Duodenal mucosa (tissue), 2 donors: ENCODE results near the gene PGF.
A peak's percentile ranks its signal among the peaks of the same experiment; 100 is the strongest.

ENCODE experiments used
- H3K27ac ChIP-seq: one replicate; pipeline ENCODE4 v1.7.0; 2013; ENCODE audit warnings: low read depth, low read length
- H3K27me3 ChIP-seq, 2 donors: one replicate each; pipeline ENCODE4 v1.7.0; 2013; ENCODE audit warnings: low read length in 2 of 2, control low read depth in 1 of 2; ENCODE audit not compliant: insufficient read depth in 2 of 2, control insufficient read depth in 1 of 2
- H3K36me3 ChIP-seq, 2 donors: one replicate each; pipeline ENCODE4 v1.7.0; 2013; ENCODE audit warnings: low read length in 2 of 2, control low read depth in 1 of 2; ENCODE audit not compliant: insufficient read depth in 2 of 2, control insufficient read depth in 1 of 2
- H3K4me1 ChIP-seq, 2 donors: one replicate each; pipeline ENCODE4 v1.7.0; 2013; ENCODE audit warnings: low read length in 2 of 2, control low read depth in 1 of 2; ENCODE audit not compliant: insufficient read depth in 2 of 2, control insufficient read depth in 1 of 2
- H3K4me3 ChIP-seq, 2 donors: one replicate each; pipeline ENCODE4 v1.7.0; 2013; ENCODE audit warnings: low read length in 2 of 2, low read depth in 1 of 2
- H3K9ac ChIP-seq, 2 donors: one replicate each; pipeline ENCODE4 v1.7.0; 2013; ENCODE audit warnings: low read length in 2 of 2, low read depth in 1 of 2
- H3K9me3 ChIP-seq, 2 donors: one replicate each; pipeline ENCODE4 v1.7.0; 2013; ENCODE audit warnings: low read length in 2 of 2, control low read depth in 1 of 2; ENCODE audit not compliant: control insufficient read depth in 1 of 2

PGF gene

DNA sequence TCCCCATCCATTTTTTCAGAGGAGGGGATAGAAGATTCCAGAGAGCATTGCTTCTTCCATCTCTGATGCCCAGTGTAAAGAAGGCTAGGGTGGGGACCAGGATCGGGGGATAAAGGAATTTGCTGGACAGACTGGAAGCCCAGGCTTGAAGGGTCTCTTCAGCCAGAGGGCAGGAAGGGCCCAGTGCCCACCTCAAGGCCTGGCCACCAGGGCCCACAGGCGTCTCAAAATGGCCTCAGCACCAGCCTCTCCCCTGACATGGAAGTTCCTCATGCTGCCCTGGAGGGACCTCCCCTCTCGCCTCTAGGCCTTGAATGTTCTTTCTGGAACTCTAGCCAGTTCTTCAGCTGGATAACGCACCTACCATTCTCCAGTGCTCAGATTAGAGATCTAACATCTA, 35.1 kb downstream of the PGF start:
- Histone ChIP-seq H3K9me3 (no peaks in the 10 kb centered on the region), H3K27me3 (no peaks in the 10 kb centered on the region), H3K36me3 (no peaks in the 10 kb centered on the region), H3K9ac (no peak overlapping the region), H3K4me1 (peaks cover 7 to 9% of the 10 kb centered on the region in 2 donors), H3K27ac (no peak overlapping the region), H3K4me3 (no peak overlapping the region)

GRCh38 chr14:74919421-74920165, 35.8 kb downstream of the PGF start:
- H3K9me3 ChIP-seq: no peaks in the 10 kb centered on the region
- peaks cover 7 to 9% of the 10 kb centered on the region in 2 donors for H3K4me1 ChIP-seq
- no peaks in the 10 kb centered on the region for H3K36me3 ChIP-seq
- H3K9ac ChIP-seq: no peak overlapping the region
- no peaks in the 10 kb centered on the region for H3K27me3 ChIP-seq
- no peak overlapping the region for H3K4me3 ChIP-seq
- H3K27ac ChIP-seq: no peak overlapping the region

DNA sequence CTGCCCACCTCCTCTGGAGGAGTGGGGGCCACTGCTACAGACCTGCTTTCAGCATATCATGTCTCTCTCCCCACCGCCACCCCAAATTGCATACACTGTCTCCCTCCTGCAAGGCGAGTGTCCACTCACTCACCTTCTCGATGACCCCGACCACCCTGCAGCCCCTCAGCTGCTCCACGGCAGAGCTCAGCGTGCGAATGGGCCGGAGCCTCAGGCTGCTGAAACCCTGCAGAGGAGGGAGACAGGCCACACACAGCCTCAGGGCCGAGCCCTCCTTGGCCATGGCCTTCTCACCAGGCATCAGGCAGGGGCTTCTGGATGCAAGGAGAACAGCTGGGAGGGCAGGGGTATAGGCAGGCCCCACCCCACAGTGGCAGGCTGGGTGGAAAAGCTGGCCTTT, 37.0 kb downstream of the PGF start:
- Histone ChIP-seq H3K27me3 (no peaks in the 10 kb centered on the region), H3K9ac (no peak overlapping the region), H3K9me3 (no peaks in the 10 kb centered on the region), H3K36me3 (no peaks in the 10 kb centered on the region), H3K27ac (no peak overlapping the region), H3K4me3 (no peak overlapping the region), H3K4me1 (peaks cover 7% of the 10 kb centered on the region in 2 donors)

DNA sequence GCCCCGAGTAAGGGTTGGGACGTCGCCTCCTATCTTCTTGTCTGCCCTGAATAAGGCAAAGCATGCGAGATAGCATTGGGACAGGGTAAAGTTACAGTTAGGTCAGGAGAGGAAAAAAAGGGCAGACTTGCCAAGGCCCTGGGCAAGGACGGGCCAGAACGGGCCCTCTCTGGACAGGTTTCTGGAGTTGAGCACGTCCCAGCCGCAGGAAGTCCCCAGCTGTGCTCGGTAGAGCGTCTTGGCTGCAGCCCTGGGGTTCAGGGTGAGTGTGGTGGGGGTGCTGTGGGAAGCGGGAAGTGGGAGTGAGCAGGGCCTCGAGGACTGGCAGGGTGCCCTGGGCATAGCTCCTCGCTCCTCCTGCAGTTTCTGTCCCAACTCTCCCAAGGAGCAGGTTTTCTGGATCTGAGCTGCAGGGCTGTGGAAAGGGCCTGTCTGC, 37.7 kb downstream of the PGF start:
- Histone ChIP-seq H3K9me3 (no peaks in the 10 kb centered on the region), H3K27me3 (no peaks in the 10 kb centered on the region), H3K27ac (no peak overlapping the region), H3K4me3 (no peak overlapping the region), H3K9ac (no peak overlapping the region), H3K4me1 (peaks cover 5 to 6% of the 10 kb centered on the region in 2 donors), H3K36me3 (no peaks in the 10 kb centered on the region)

GRCh38 chr14:74917178-74917543, 38.2 kb downstream of the PGF start:
- no peaks in the 10 kb centered on the region for H3K36me3 ChIP-seq
- H3K4me3 ChIP-seq: no peak overlapping the region
- H3K9me3 ChIP-seq: no peaks in the 10 kb centered on the region
- no peak overlapping the region for H3K9ac ChIP-seq
- no peaks in the 10 kb centered on the region for H3K27me3 ChIP-seq
- peaks cover 1 to 2% of the 10 kb centered on the region in 2 donors for H3K4me1 ChIP-seq
- H3K27ac ChIP-seq: no peak overlapping the region

DNA sequence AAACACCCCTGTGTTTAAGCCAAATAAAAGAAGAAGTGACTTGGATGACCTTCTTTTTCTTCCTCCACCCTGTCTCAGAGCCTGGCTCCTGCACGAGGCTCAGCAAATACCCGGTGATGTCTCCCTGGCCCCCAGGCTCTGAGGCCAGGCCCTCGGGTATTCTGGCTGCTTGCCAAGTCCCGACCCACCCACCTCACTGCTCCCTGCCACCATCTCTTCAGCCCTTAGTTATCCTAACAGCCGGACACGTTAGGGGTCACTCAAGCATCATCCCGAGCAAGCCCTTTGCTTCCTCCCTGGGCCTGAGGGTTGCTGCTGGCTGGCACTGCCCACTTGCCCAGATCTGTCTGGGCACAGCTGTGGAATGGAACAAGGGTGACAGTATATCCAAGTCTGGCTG, 39.6 kb downstream of the PGF start:
- peaks cover 12% of the 10 kb centered on the region in 2 donors for H3K4me1 ChIP-seq
- no peaks in the 10 kb centered on the region for H3K9me3 ChIP-seq
- no peaks in the 10 kb centered on the region for H3K36me3 ChIP-seq
- H3K27ac ChIP-seq: no peak overlapping the region
- H3K27me3 ChIP-seq: no peaks in the 10 kb centered on the region
- H3K4me3 ChIP-seq: no peak overlapping the region
- no peak overlapping the region for H3K9ac ChIP-seq

- Histone ChIP-seq H3K9ac (no peak overlapping the region), H3K4me1 (peaks cover 12% of the 10 kb centered on the region in 2 donors), H3K27ac (no peak overlapping the region), H3K4me3 (no peak overlapping the region), H3K36me3 (no peaks in the 10 kb centered on the region), H3K27me3 (no peaks in the 10 kb centered on the region), H3K9me3 (no peaks in the 10 kb centered on the region)
Measured at GRCh38 chr14:74915426-74915825, 40.0 kb downstream of the PGF start.

- Histone ChIP-seq H3K9me3 (no peaks in the 10 kb centered on the region), H3K4me1 (peaks cover 12% of the 10 kb centered on the region in 2 donors), H3K27ac (no peak overlapping the region), H3K36me3 (no peaks in the 10 kb centered on the region), H3K9ac (peak overlapping the region in 1 of 2 donors; percentile 17), H3K4me3 (no peak overlapping the region), H3K27me3 (no peaks in the 10 kb centered on the region)
Measured at GRCh38 chr14:74913986-74914573, 41.3 kb downstream of the PGF start.

GRCh38 chr14:74913393-74913910, 41.9 kb downstream of the PGF start:
- no peak overlapping the region for H3K4me3 ChIP-seq
- H3K36me3 ChIP-seq: no peaks in the 10 kb centered on the region
- no peaks in the 10 kb centered on the region for H3K9me3 ChIP-seq
- H3K4me1 ChIP-seq: peaks cover 12% of the 10 kb centered on the region in 2 donors
- no peak overlapping the region for H3K27ac ChIP-seq
- H3K27me3 ChIP-seq: no peaks in the 10 kb centered on the region
- peak overlapping the region in 1 of 2 donors; percentile 17 for H3K9ac ChIP-seq

- Histone ChIP-seq H3K9ac (no peak overlapping the region), H3K9me3 (no peaks in the 10 kb centered on the region), H3K36me3 (no peaks in the 10 kb centered on the region), H3K4me3 (no peak overlapping the region), H3K27ac (no peak overlapping the region), H3K27me3 (no peaks in the 10 kb centered on the region), H3K4me1 (peaks cover 12 to 17% of the 10 kb centered on the region in 2 donors)
Measured at GRCh38 chr14:74912801-74913200, 42.6 kb downstream of the PGF start.
